NCI-H1694 (cell line): ENCODE data around the gene PCNX3.

Experiments used
- DNase-seq: peaks from one replicate; lab custom pipeline; 2025; lab: John Stamatoyannopoulos, UW

The PCNX3 gene

DNA sequence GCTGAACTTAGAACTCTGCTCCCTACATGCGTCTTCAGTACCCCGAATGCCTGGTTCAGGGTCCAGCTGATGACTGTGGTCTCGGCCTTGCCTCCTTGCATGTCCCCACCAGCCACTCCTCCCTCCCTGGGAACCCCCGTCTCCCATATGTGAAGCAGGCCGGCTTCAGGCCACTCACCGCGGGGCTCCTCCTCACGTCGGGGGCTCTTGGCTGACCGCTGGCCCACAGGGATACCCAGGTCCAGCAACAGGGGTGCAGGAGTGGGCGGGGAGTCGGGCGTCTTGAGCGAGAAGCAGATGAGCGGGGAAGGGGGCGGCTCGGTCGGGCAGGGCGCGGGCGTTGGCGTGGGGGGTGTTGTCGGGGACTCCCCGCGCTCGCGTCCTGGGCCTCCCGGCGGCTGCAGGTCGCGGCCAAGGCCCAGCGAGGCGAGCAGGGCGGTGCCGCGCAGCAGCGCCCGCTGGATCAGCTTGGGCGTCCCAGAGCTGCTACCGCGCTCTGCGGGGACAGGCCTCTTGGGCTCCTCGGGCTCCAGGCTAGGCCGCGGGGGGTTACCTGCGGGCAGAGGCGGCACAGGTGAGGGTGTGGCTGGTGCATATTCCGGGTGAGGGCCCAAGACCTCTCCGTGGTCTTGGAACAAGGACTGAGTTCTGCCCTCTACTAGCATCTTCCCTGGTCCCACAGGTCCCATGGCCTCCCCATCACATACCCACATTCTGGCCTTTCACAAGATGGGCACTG, 16.2 kb upstream of the PCNX3 start:
- DNase-seq: no peak

- DNase-seq: no peak
These were observed 15.7 kb upstream of the PCNX3 start for GRCh38 chr11:65599955-65600246.

GRCh38 chr11:65604258-65604657, 11.3 kb upstream of the PCNX3 start:
- DNase-seq: no peak

DNA sequence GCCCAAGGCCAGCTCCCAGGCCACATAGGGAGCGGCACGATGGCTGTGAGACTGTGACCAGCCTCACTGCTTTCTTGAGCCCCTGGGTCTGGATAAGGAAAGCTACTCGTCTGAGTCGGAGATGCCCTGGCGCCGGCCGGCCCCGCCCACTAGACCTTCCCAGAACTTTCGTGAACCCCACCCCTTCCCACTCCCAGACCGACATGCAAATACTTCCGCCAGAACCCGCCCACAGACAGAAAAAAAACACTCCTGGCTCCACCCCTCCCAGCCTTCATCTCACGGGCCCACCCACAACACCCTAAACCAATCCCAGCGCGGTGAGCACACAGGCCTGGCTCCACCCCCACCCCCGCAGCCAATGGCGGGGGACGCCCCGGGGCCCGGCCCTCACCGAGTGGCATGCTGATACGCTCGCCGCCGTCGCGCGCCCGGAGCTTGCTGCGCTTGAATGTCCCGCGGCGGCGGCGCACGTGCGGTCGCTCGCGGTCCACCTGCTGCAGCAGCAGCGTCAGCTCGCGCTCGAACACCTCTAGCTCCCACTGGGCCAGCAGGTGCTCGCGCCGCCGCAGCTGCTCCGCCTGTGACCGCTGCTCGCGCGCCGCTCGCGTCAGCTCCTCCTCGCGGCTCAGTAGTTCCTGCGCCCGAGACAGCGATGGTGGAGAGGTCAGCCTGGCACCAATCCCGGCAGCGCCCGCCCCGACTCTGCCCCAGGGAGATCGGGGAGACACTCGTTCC, 8.5 kb upstream of the PCNX3 start:
- DNase-seq: no peak

DNA sequence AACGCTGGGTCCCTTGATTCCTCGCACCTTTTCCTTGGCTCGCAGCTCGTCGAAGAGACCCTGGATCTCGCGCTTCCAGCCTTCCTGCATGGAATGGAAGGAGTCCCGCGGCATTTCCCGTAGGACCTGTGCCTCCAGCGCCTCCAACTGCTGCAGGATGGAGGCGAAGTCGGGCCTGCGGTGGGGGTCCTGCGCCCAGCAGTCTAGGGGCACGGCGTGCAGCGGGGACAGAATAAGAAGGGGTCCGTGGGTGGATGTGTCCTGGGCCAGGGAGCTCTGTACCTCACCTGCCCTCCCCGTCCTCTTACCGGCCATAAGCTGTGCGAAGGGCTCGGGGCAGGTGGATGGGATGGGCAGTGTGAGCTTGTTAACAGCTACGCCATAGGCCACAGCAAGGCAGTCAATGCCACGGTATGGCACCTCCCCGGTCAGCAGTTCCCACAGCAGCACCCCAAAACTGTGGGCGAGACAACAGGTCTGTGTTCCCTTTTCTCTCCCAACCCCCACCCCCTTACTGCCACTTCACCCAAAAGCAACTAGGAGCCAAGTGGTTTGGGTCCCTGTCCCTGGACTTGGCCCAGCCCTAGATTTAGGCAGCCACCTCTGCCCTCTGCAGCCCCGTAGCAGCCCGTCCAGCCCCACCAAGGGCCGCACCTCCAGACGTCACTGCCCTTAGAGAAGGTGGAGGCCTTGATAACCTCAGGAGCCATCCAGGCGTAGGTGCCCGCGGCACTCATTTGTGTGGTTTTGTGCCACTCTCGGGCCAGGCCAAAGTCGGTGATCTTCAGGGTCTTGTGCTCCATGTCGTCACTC, 7.8 kb upstream of the PCNX3 start:
- no peak for DNase-seq

DNA sequence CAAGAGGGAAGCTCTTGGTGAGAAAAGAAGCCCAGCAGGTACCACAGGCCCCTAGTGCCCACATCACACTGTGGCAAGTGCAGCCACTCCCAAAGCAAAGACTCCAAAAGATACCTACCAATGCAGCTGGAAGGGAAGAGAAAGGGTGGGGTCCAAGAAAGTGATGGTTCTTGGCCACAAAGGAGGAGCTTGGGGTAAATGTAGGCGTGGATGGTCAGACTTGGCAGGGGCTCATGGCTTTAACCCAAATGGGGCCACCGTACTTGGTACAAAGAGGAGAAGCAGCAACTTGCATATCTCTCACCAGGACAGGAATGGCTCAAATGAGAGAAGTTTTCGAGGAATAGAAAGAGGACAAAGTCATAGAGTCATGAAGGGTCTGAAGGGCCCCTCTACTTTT, 6.3 kb upstream of the PCNX3 start:
- no peak for DNase-seq

DNA sequence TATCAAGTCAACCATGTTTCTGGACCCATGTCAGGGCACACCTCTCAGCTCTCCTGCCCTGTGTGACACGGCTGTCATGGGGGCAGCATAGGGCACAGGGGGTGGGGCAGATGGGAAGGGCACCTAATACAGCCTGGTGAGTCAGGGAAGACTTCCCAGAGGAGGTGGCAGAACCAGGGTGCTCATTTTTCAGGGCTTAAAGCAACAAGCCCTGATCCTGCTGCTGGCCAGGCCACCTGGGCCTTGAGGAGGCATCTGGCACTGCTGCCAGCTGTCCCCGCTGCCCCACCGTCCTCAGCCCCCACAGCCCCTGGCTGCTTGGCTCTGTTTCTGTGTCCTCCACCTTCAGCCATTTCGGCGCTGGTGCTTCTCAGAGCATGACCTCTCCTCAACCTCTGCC, 5.9 kb upstream of the PCNX3 start:
- no peak for DNase-seq

GRCh38 chr11:65610404-65610803, 5.2 kb upstream of the PCNX3 start:
- no peak for DNase-seq

DNA sequence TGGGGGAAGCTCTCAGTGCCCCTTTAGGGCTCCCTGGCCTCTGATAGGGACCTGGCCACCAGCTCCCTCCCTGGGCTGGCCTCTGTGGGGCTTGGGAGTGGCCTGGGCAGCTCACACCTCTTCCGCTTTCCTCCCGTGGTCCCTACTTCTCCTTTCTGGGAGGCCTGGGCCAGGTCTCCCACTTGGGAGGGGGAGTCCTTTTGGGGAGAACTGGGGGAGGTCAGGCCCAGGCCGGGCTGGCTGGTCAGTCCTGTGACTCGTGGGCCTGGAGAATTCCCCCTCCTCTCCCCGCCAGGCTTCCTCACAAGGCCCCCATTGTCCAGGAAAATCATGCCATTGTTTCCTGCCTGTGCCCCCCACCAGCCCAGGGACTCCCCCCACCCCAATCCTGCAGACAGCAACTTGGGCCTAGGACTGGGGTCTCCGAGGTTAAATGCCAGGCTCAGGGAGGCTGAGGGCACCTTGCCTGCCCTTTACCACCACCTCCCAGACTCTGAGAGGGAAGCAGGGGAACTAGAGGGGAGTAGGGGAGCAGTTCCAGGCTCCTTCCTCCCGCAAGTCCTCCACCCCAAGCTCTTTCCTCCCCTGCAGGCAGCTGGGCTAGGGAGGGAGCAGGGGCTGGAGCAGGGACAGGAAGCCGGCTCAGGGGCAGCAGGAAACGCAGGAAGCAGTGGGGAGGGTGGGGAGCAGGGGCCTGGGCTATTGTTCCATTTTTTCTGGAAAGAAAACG, 4.4 kb upstream of the PCNX3 start:
- no peak for DNase-seq

GRCh38 chr11:65611758-65612603, 3.6 kb upstream of the PCNX3 start:
- no peak for DNase-seq

DNA sequence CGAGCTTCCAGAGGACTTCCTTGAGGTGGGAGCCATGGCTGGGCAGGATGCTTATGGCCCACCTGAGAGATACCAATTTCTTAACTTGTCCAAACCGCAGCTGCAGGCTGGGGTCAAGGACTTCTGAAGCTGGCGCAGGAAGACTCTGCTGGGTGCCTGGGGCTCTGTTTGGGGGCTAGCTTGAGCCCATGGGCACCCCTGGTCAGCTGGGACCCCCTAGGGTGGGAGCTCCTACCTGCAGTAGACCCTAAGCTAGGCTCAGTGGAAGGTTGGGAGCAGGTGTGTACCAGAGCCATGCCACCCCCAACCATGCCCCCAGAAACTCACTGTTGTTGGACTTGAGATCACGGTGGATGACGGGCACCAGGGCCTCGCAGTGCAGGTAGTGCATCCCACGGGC, 2.9 kb upstream of the PCNX3 start:
- no peak for DNase-seq

GRCh38 chr11:65613091-65613928, 2.3 kb upstream of the PCNX3 start:
- DNase-seq: no peak

DNA sequence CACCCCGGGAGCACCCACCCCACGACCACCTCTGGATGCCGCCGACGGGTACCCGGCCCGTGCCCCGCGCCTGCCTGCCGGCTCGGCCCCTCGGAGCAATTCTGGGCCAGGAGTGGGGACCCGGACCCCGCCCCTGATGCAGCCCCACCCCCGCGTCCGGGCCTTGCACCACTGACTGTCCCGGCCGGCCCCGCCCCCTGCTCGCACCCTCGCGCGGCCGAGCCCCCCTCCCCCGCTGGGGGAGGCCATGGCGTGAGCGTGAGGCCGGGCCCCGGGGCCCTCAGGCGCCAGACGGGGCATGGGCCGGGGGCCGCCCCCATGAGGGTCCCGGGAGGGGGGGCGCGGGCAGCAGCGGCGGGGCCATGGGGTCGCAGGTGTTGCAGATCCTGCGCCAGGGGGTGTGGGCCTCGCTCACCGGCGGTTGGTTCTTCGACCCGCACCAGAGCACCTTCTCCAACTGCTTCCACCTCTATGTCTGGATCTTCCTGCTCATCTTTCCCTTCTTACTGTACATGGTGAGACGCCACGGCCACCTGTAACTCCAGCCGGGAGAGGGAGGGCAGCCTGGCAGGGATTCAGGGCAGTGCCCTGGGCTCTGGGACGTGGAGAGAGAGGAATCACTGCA, 486 bp downstream of the PCNX3 start:
- DNase-seq: no peak

- no peak for DNase-seq
These were observed 1.0 kb downstream of the PCNX3 start for GRCh38 chr11:65616575-65617001.

DNA sequence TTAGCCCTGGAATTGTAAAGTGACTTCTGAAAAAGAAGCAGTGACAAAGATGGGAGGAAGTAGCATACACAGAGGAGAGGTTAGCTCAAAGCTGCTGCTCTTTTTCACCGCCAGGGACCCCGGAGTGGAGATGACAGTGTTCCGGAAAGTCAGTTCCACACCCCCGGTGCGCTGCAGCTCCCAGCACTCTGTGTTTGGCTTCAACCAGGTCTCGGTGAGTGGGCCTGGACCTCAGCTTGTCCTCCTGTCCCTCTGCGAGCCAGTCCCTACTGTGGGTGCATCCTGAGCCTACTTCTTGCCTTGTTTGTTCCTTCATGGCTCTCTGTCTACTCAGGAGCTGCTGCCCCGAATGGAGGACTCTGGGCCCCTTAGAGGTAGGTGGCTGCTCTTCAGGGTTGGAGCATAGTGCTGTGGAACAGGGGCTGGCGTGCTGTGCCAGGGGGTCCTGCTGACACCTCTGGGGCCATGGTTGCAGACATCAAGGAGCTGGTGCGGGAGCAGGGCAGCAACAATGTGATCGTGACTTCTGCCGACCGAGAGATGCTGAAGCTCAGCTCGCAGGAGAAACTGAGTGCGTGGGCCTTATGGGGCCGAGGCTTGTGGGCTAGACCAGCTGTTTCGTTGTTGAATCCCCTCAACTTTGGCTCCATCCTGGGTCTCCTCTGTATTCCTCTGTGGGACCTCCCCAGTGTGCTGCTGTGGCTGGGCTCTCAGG, 1.7 kb downstream of the PCNX3 start:
- no peak for DNase-seq

GRCh38 chr11:65617990-65618751, 2.6 kb downstream of the PCNX3 start:
- no peak for DNase-seq

GRCh38 chr11:65618763-65619162, 3.2 kb downstream of the PCNX3 start:
- DNase-seq: no peak

- no peak for DNase-seq
These were observed 3.8 kb downstream of the PCNX3 start for GRCh38 chr11:65619281-65619928.
